ENCODE results near the gene TLL1. TPM values are rescaled to one million over a fixed set of nuclear protein-coding genes. Genes with fewer than 3 reads are reported as not detected.

TLL1 gene
- total and polyA plus RNA-seq, 4 donors = 0.04 to 0.25 (median 0.05) TPM; not detected in 1

- 57% methylated on average over 6 of the region's 6 CpGs for WGBS
- H3K9ac ChIP-seq (ENCODE audit: low read depth in 1 of 2, low read length in 2 of 2) = no peak overlapping the region
- H3K36me3 ChIP-seq (ENCODE audit: control insufficient read depth in 4 of 4, insufficient read depth in 3 of 4, low read depth in 1 of 4, low read length in 3 of 4) = no peaks in the 10 kb centered on the region
- peaks cover 0 to 3% (median 0%) of the 10 kb centered on the region in 4 donors for H3K27me3 ChIP-seq (ENCODE audit: control insufficient read depth in 4 of 4, insufficient read depth in 4 of 4, low read length in 3 of 4)
- peaks cover 0 to 5% (median 0%) of the 10 kb centered on the region in 4 donors for H3K9me3 ChIP-seq (ENCODE audit: control insufficient read depth in 4 of 4, low read length in 3 of 4)
- no peak overlapping the region for H3K4me3 ChIP-seq (ENCODE audit: low read depth in 1 of 3, low read length in 3 of 3)
- H3K4me1 ChIP-seq (ENCODE audit: control insufficient read depth in 4 of 4, insufficient read depth in 4 of 4, low read length in 3 of 4) = no peaks in the 10 kb centered on the region
- TF ChIP-seq ZBTB33 (IDR thresholded peaks at IDR 0.05) = no peak
- TF ChIP-seq YY1 (IDR thresholded peaks at IDR 0.05) = no peak
- TF ChIP-seq NR2F2 (IDR thresholded peaks at IDR 0.05) = no peak
- no peak for TF ChIP-seq FOXA2 (IDR thresholded peaks at IDR 0.05)
- TF ChIP-seq EGR1 (IDR thresholded peaks at IDR 0.05; ENCODE audit: low read depth in 2 of 2) = no peak
- no peak for TF ChIP-seq JUND (IDR thresholded peaks at IDR 0.05)
- TF ChIP-seq HNF4A (conservative IDR thresholded peaks at IDR 0.05) = no peak
- TF ChIP-seq RXRA (IDR thresholded peaks at IDR 0.05) = no peak
- no peak for TF ChIP-seq ATF3 (IDR thresholded peaks at IDR 0.05)
- no peak for TF ChIP-seq MAX (IDR thresholded peaks at IDR 0.05)
- TF ChIP-seq FOXA1 (IDR thresholded peaks at IDR 0.05) = no peak
- TF ChIP-seq GABPA (IDR thresholded peaks at IDR 0.05 in 1 of 2, conservative IDR thresholded peaks at IDR 0.05 in 1 of 2) = no peak
- no peak for TF ChIP-seq REST (IDR thresholded peaks at IDR 0.05)
- TF ChIP-seq RAD21 (IDR thresholded peaks at IDR 0.05) = no peak
- TF ChIP-seq TAF1 (conservative IDR thresholded peaks at IDR 0.05) = no peak
- no peak for TF ChIP-seq SP1 (IDR thresholded peaks at IDR 0.05)
- no peak for TF ChIP-seq CTCF (IDR thresholded peaks at IDR 0.05; ENCODE audit: low read depth, low read length, missing input control)
- TF ChIP-seq HNF4G (IDR thresholded peaks at IDR 0.05) = no peak
- DNase-seq (ENCODE audit: low spot score) = no peak
- no peak overlapping the region for H3K27ac ChIP-seq (ENCODE audit: low read depth in 1 of 2, low read length in 2 of 2)
Observed at GRCh38 chr4:166134285-166134684, 261.2 kb downstream of the TLL1 start.
